Endothelial cell of umbilical vein (primary cell): ENCODE results near the gene MIB2. TPM values are rescaled to one million over a fixed set of nuclear protein-coding genes. Genes with fewer than 3 reads are reported as not detected.

ENCODE experiments used
- BruUV-seq: library from RNA; stranded (reverse); fragments of 400-500 nt; replicated peaks from 2 replicates; lab custom pipeline; 2021; lab: Mats Ljungman, UMichigan
- CTCF ChIA-PET: fragments of 300-600, 350-600 bp; sonication (Branson Sonifier 250); formaldehyde crosslinking; loops from one replicate; lab custom pipeline; 2021; ENCODE audit warnings: antibody characterized with exemption, inconsistent platforms; lab: Charles Lee
- POLR2A ChIA-PET: fragments of 300-600, 350-600 bp; sonication (Branson Sonifier 250); formaldehyde crosslinking; loops from one replicate; lab custom pipeline; 2021; ENCODE audit warnings: antibody characterized with exemption, inconsistent platforms; lab: Charles Lee
- DNase-seq: peaks from one replicate; pipeline ENCODE4 v3.0.0-alpha.2; 2011; ENCODE audit warnings: low read depth, low spot score
- FAIRE-seq: peaks from 2 replicates; lab custom pipeline; 2011; peaks lifted over from hg19 to GRCh38; lab: Jason Lieb, UNC
- H2AFZ ChIP-seq: 2 replicates; pipeline ENCODE4 v1.6.0; 2012; ENCODE audit warnings: low read depth, low read length, control low read depth, inconsistent platforms
- H3K27ac ChIP-seq: 2 replicates; pipeline ENCODE4 v1.5.1; 2011; ENCODE audit warnings: low read depth, mild to moderate bottlenecking, control low read depth, low read length, moderate library complexity; ENCODE audit not compliant: insufficient read depth
- H3K27me3 ChIP-seq, 2 experiments: 2 replicates each; pipeline versions ENCODE4 v1.6.0 to v1.6.1; 2011; ENCODE audit warnings: low read length in 2 of 2, mixed read lengths in 1 of 2; ENCODE audit not compliant: control insufficient read depth in 2 of 2, insufficient read depth in 2 of 2
- H3K36me3 ChIP-seq, 2 experiments: 2 replicates in 1 of 2; 3 replicates in 1 of 2; pipeline ENCODE4 v1.5.1; 2011; ENCODE audit warnings: low read length in 2 of 2, mild to moderate bottlenecking in 1 of 2, moderate library complexity in 1 of 2; ENCODE audit not compliant: control insufficient read depth in 2 of 2, insufficient read depth in 2 of 2; ENCODE audit errors: extremely low read depth in 1 of 2
- H3K4me1 ChIP-seq: 3 replicates; pipeline ENCODE4 v1.5.1; 2011; ENCODE audit warnings: mild to moderate bottlenecking, low read length; ENCODE audit not compliant: control insufficient read depth, insufficient read depth; ENCODE audit errors: extremely low read depth
- H3K4me2 ChIP-seq: 2 replicates; pipeline ENCODE4 v1.6.1; 2011; ENCODE audit warnings: low read length, control low read depth, mixed read lengths; ENCODE audit not compliant: insufficient read depth
- H3K4me3 ChIP-seq, 3 experiments: fragments of 200-600 bp in 1 of 3; sonication (generic), shearing (Covaris generic) in 1 of 3; replicated peaks in 1 of 3; 2 replicates each; pipeline ENCODE4 v1.5.1; 2011 to 2016; ENCODE audit warnings: control low read depth in 3 of 3, low read length in 3 of 3, mild to moderate bottlenecking in 2 of 3, inconsistent platforms in 1 of 3, low read depth in 1 of 3, moderate library complexity in 1 of 3; ENCODE audit not compliant: insufficient read depth in 1 of 3
- H3K79me2 ChIP-seq: 2 replicates; pipeline ENCODE4 v1.6.0; 2012; ENCODE audit warnings: low read length, inconsistent platforms; ENCODE audit not compliant: control insufficient read depth, insufficient read depth
- H3K9ac ChIP-seq: replicated peaks from 2 replicates; pipeline ENCODE3; 2011; ENCODE audit warnings: low read length, control low read depth; ENCODE audit not compliant: insufficient read depth; ENCODE audit errors: extremely low read depth
- H3K9me1 ChIP-seq: replicated peaks from 3 replicates; pipeline ENCODE4 v1.6.0; 2011; ENCODE audit warnings: mild to moderate bottlenecking, low read length; ENCODE audit not compliant: control insufficient read depth, insufficient read depth; ENCODE audit errors: extremely low read depth
- H3K9me3 ChIP-seq: replicated peaks from 2 replicates; pipeline ENCODE4 v1.5.1; 2012; ENCODE audit warnings: low read length, inconsistent platforms; ENCODE audit not compliant: control insufficient read depth, insufficient read depth
- H4K20me1 ChIP-seq: replicated peaks from 2 replicates; pipeline ENCODE3; 2011; ENCODE audit warnings: mild to moderate bottlenecking, low read length; ENCODE audit not compliant: control insufficient read depth, insufficient read depth; ENCODE audit errors: extremely low read depth
- CTCF ChIP-seq, 2 donors: IDR thresholded peaks; 1 replicate in 1 of 2; 2 replicates in 1 of 2; pipeline ENCODE4 v1.5.1; 2011; ENCODE audit warnings: low read length in 2 of 2, mild to moderate bottlenecking in 2 of 2, moderate library complexity in 2 of 2, control low read depth in 1 of 2, inconsistent platforms in 1 of 2, low read depth in 1 of 2; ENCODE audit not compliant: insufficient read depth in 1 of 2; ENCODE audit errors: extremely low read depth in 1 of 2
- EZH2 ChIP-seq: IDR thresholded peaks from 2 replicates; pipeline ENCODE4 v1.6.1; 2012; ENCODE audit warnings: borderline replicate concordance, low read depth, mild to moderate bottlenecking, moderate library complexity, low read length, inconsistent platforms; ENCODE audit not compliant: severe bottlenecking
- FOS ChIP-seq: IDR thresholded peaks from 2 replicates; pipeline ENCODE4 v1.6.1; 2011; ENCODE audit warnings: mild to moderate bottlenecking, low read length, moderate library complexity, borderline replicate concordance; ENCODE audit not compliant: insufficient read depth
- GATA2 ChIP-seq: IDR thresholded peaks from 2 replicates; pipeline ENCODE4 v1.7.0; 2011; ENCODE audit warnings: low read depth, mild to moderate bottlenecking, moderate library complexity, mixed read lengths, low read length; ENCODE audit not compliant: insufficient read length, insufficient read depth
- JUN ChIP-seq: IDR thresholded peaks from 2 replicates; pipeline ENCODE4 v1.6.1; 2011; ENCODE audit warnings: borderline replicate concordance, low read depth; ENCODE audit not compliant: insufficient read length, insufficient read depth
- MAX ChIP-seq: IDR thresholded peaks from 2 replicates; pipeline ENCODE4 v1.6.1; 2011; ENCODE audit not compliant: insufficient read depth, insufficient read length
- MYC ChIP-seq: IDR thresholded peaks from one replicate; pipeline ENCODE4 v1.6.1; 2011; ENCODE audit warnings: mild to moderate bottlenecking, low read depth, low read length
- POLR2A ChIP-seq: IDR thresholded peaks from 2 replicates; pipeline ENCODE4 v1.6.1; 2012; ENCODE audit warnings: low read depth, mild to moderate bottlenecking, control low read depth, low read length
- POLR2AphosphoS5 ChIP-seq: IDR thresholded peaks from 2 replicates; pipeline ENCODE4 v1.6.1; 2012; ENCODE audit warnings: low read depth, mild to moderate bottlenecking, control low read depth, low read length, moderate library complexity; ENCODE audit not compliant: insufficient read depth
- dilution Hi-C: fragments of 300-500 bp; cut with MboI; formaldehyde crosslinking; loops from one replicate; pipeline ENCODE4 v1.15.0; 2019; ENCODE audit warnings: low sequenced_read_pairs; ENCODE audit not compliant: extremely low pct_ligation_motif_present
- intact Hi-C: fragments of 100-400 bp; cut with micrococcal nuclease; formaldehyde crosslinking; loops from one replicate; pipeline ENCODE4 v1.10.0; 2022
- polyA plus RNA-seq, 4 experiments: library from polyadenylated mRNA; depleted of rRNA in 3 of 4; stranded (reverse) in 3 of 4; unstranded in 1 of 4; fragments of >200 nt; gene quantifications; 2 replicates each; pipeline versions ENCODE4 v1.2.1 to v1.2.3, GENCODE V29; 2011 to 2012; ENCODE audit warnings: missing spikeins in 1 of 4
- total RNA-seq: library from RNA; stranded (reverse); gene quantifications from 2 replicates; pipeline ENCODE4 v1.2.3, GENCODE V29; 2021

The MIB2 gene
- total and polyA plus RNA-seq, 2 donors (not counting 3 experiments of a cell fraction or from before 2014, with no cell fraction given): 25.9 to 45.0 TPM

- no peak for TF ChIP-seq CTCF (IDR thresholded peaks at IDR 0.05; ENCODE audit: extremely low read depth in 1 of 2, insufficient read depth in 1 of 2, low read depth in 1 of 2, low read length in 2 of 2)
- TF ChIP-seq MYC: no peak
- TF ChIP-seq POLR2AphosphoS5: no peak
- TF ChIP-seq MAX: no peak
- no peak for TF ChIP-seq POLR2A
- no peak for TF ChIP-seq EZH2
- TF ChIP-seq GATA2: no peak
- TF ChIP-seq FOS: no peak
- TF ChIP-seq JUN: no peak
- H3K27ac ChIP-seq: peak overlapping the region; percentile 99
- H3K27me3 ChIP-seq: no peaks in the 10 kb centered on the region
- peak overlapping the region; percentile 100 for H3K9ac ChIP-seq
- peak overlapping the region; percentile 90 for H2AFZ ChIP-seq
- dilution Hi-C loops (no loop called here), intact Hi-C loops (loop anchor here (5.0 kb wide), 1 partner anchor 104 kb away; the partner anchor contains the start of gene ATAD3A)
- no peak for FAIRE-seq
- no peaks in the 10 kb centered on the region for H4K20me1 ChIP-seq
- POLR2A ChIA-PET: no interaction called here
- no peaks in the 10 kb centered on the region for H3K9me3 ChIP-seq
- peaks cover 3% of the 10 kb centered on the region for H3K79me2 ChIP-seq
- BruUV-seq: no TSS peak
- peaks cover 0 to 2% of the 10 kb centered on the region in 2 experiments for H3K36me3 ChIP-seq
- CTCF ChIA-PET: interaction anchor here (1.4 kb wide), 1 partner anchor 111 kb away, joined by 4 read pairs; no protein-coding TSS in a partner anchor
- peak overlapping the region; percentile 75 for H3K4me2 ChIP-seq
- peaks cover 16% of the 10 kb centered on the region for H3K4me1 ChIP-seq
- H3K4me3 ChIP-seq: peak overlapping the region; percentile 67 to 99 (median 68)
- DNase-seq: peak; percentile 18
- H3K9me1 ChIP-seq: no peaks in the 10 kb centered on the region
Measured at GRCh38 chr1:1616045-1616790, 918 bp downstream of the MIB2 start.
